Smooth muscle cell (in vitro differentiated cells): ENCODE data around the gene CNOT9. TPM values are rescaled to one million over a fixed set of nuclear protein-coding genes. Genes with fewer than 3 reads are reported as not detected.

Source experiments
- DNase-seq: peaks from one replicate; lab custom pipeline; 2025; ENCODE audit not compliant: unreplicated experiment; lab: John Stamatoyannopoulos, UW
- H2AFZ ChIP-seq: fragments of 200-600 bp; sonication (generic); 2 replicates; pipeline ENCODE4 v1.6.0; 2016; ENCODE audit warnings: antibody characterized with exemption, low read depth, mild to moderate bottlenecking
- H3F3A ChIP-seq: fragments of 200-600 bp; sonication (generic); 2 replicates; pipeline ENCODE4 v1.6.0; 2017; ENCODE audit warnings: antibody characterized with exemption, low read depth
- H3K27ac ChIP-seq: fragments of 200-600 bp; sonication (generic); 2 replicates; pipeline ENCODE4 v1.5.1; 2016; ENCODE audit warnings: low read depth, mild to moderate bottlenecking
- H3K27me3 ChIP-seq: fragments of 200-600 bp; sonication (generic); 2 replicates; pipeline ENCODE4 v1.6.1; 2016; ENCODE audit warnings: low read depth, mild to moderate bottlenecking
- H3K36me3 ChIP-seq: fragments of 200-600 bp; sonication (generic); 2 replicates; pipeline ENCODE4 v1.5.1; 2016; ENCODE audit warnings: low read depth
- H3K4me1 ChIP-seq: fragments of 200-600 bp; sonication (generic); 2 replicates; pipeline ENCODE4 v1.5.1; 2016; ENCODE audit warnings: low read depth
- H3K4me2 ChIP-seq: fragments of 200-600 bp; sonication (generic); 2 replicates; pipeline ENCODE4 v1.6.0; 2016; ENCODE audit warnings: mild to moderate bottlenecking
- H3K4me3 ChIP-seq: fragments of 200-600 bp; sonication (generic); 2 replicates; pipeline ENCODE4 v1.5.1; 2016; ENCODE audit warnings: mild to moderate bottlenecking
- H3K79me2 ChIP-seq: fragments of 200-600 bp; sonication (generic); 2 replicates; pipeline ENCODE4 v1.6.0; 2016; ENCODE audit warnings: low read depth, mild to moderate bottlenecking
- H3K9ac ChIP-seq: fragments of 200-600 bp; sonication (generic); 2 replicates; pipeline ENCODE4 v1.6.0; 2016; ENCODE audit warnings: low read depth
- H3K9me3 ChIP-seq: fragments of 200-600 bp; sonication (generic); replicated peaks from 2 replicates; pipeline ENCODE4 v1.5.1; 2016; ENCODE audit warnings: low read depth
- H4K20me1 ChIP-seq: fragments of 200-600 bp; sonication (generic); 2 replicates; pipeline ENCODE4 v1.6.0; 2016; ENCODE audit warnings: low read depth
- WGBS: methylation state at CpG from one replicate; pipeline ENCODE4 v1.1.7; 2016; ENCODE audit warnings: low lambda C conversion rate; 5-methylcytosine and 5-hydroxymethylcytosine counted together
- polyA plus RNA-seq: library from polyadenylated mRNA; unstranded; fragments of >200 nt; fragmentation: Nextera tagmentation; extraction: Ambion mirVana; gene quantifications from 2 replicates; pipeline ENCODE4 v1.2.1, GENCODE V29; 2016
- total RNA-seq: library from RNA; depleted of rRNA; stranded (reverse); fragments of >200 nt; gene quantifications from 2 replicates; pipeline ENCODE4 v1.2.3, GENCODE V29; 2014
- TF ChIP-seq, protein P1 (sequence below): fragments of 200-600 bp; sonication (generic); IDR thresholded peaks from 2 replicates; pipeline ENCODE4 v1.5.1; 2017; ENCODE audit warnings: borderline replicate concordance, mild to moderate bottlenecking, antibody characterized with exemption; ENCODE audit not compliant: insufficient read depth, poor library complexity, severe bottlenecking

Gene CNOT9
- total and polyA plus RNA-seq, 2 experiments from 2014 or later = 26.0 to 57.8 TPM

DNA sequence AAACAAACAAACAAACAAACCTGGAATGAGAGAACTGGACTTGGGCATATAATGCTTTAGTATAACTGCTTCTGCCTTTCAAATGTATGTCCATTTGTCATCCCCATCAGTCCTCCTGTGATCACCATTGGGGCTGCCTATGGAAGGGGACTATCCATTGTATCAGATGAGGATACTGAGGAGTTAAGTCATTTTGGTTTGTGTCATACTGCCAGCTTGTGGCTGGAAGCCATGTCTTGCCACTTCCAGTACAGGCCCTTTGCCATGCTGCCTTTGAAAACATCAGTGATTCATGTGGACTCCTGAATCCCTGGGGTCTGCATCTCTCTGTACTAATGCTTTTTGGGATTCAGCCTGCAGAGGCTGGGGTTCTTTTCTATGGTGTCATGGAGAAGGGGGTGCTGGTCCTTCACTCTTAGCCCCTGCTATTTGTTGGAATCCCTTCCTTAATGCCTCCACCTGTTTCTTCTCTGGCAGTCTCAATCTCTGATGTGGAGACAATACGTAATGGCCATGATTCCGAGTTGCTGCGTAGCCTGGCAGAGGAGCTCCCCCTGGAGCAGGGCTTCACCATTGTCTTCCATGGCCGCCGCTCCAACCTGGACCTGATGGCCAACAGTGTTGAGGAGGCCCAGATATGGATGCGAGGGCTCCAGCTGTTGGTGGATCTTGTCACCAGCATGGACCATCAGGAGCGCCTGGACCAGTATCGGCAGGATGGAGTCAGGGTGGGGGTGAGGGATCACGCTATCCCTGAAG lies 49.6 kb downstream of the CNOT9 start:
- no peak overlapping the region for H2AFZ ChIP-seq
- WGBS = 89% methylated on average over 9 of the region's 9 CpGs

DNA sequence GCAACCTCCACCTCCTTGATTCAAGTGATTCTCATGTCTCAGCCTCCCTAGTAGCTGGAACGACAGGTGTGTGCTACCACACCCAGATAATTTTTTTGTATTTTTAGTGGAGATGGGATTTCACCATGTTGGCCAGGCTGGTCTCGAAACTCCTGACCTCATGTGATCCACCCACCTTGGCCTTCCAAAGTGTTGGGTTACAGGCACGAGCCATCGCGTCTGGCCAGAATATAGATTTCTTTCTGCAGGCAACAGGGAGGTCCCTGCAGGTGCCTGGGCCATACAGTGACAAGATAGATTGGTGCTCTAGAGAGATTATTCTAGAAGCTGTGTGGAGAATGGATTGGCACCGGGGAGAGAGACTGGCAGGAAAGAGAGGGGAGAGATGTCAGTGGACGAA lies 52.4 kb downstream of the CNOT9 start:
- 81% methylated on average over 7 of the region's 7 CpGs for WGBS
- no peak overlapping the region for H2AFZ ChIP-seq
- H3K27ac ChIP-seq = no peak overlapping the region
- no peak overlapping the region for H3K9ac ChIP-seq
- no peaks in the 10 kb centered on the region for H3K9me3 ChIP-seq
- no peaks in the 10 kb centered on the region for H3K36me3 ChIP-seq
- DNase-seq = no peak
- no peak overlapping the region for H3K4me3 ChIP-seq
- H3K27me3 ChIP-seq = no peaks in the 10 kb centered on the region
- H3K4me1 ChIP-seq = no peaks in the 10 kb centered on the region
- H3K79me2 ChIP-seq = no peaks in the 10 kb centered on the region
- TF ChIP-seq, protein P1, sequence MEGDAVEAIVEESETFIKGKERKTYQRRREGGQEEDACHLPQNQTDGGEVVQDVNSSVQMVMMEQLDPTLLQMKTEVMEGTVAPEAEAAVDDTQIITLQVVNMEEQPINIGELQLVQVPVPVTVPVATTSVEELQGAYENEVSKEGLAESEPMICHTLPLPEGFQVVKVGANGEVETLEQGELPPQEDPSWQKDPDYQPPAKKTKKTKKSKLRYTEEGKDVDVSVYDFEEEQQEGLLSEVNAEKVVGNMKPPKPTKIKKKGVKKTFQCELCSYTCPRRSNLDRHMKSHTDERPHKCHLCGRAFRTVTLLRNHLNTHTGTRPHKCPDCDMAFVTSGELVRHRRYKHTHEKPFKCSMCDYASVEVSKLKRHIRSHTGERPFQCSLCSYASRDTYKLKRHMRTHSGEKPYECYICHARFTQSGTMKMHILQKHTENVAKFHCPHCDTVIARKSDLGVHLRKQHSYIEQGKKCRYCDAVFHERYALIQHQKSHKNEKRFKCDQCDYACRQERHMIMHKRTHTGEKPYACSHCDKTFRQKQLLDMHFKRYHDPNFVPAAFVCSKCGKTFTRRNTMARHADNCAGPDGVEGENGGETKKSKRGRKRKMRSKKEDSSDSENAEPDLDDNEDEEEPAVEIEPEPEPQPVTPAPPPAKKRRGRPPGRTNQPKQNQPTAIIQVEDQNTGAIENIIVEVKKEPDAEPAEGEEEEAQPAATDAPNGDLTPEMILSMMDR = no peak
- no peaks in the 10 kb centered on the region for H3F3A ChIP-seq
- no peaks in the 10 kb centered on the region for H4K20me1 ChIP-seq
- H3K4me2 ChIP-seq = no peak overlapping the region

More for the DNA sequence above, 49.6 kb downstream of the CNOT9 start:
- H4K20me1 ChIP-seq = no peaks in the 10 kb centered on the region
- H3K9ac ChIP-seq = no peak overlapping the region
- no peaks in the 10 kb centered on the region for H3K36me3 ChIP-seq
- no peaks in the 10 kb centered on the region for H3K9me3 ChIP-seq
- no peak overlapping the region for H3K4me3 ChIP-seq
- TF ChIP-seq, protein P1 = no peak
- DNase-seq = no peak
- H3F3A ChIP-seq = no peaks in the 10 kb centered on the region
- no peaks in the 10 kb centered on the region for H3K4me1 ChIP-seq
- H3K4me2 ChIP-seq = no peak overlapping the region
- H3K27ac ChIP-seq = no peak overlapping the region
- H3K79me2 ChIP-seq = no peaks in the 10 kb centered on the region
- no peaks in the 10 kb centered on the region for H3K27me3 ChIP-seq

GRCh38 chr2:218622606-218623365 lies 54.1 kb downstream of the CNOT9 start:
- Histone ChIP-seq H3K4me2 (no peak overlapping the region), H3K4me1 (no peaks in the 10 kb centered on the region), H3K9ac (no peak overlapping the region), H3F3A (no peaks in the 10 kb centered on the region), H3K4me3 (no peak overlapping the region), H3K27me3 (no peaks in the 10 kb centered on the region), H3K9me3 (no peaks in the 10 kb centered on the region), H4K20me1 (no peaks in the 10 kb centered on the region), H3K27ac (no peak overlapping the region), H2AFZ (no peak overlapping the region), H3K36me3 (no peaks in the 10 kb centered on the region), H3K79me2 (no peaks in the 10 kb centered on the region)
- DNase-seq = no peak
- TF ChIP-seq, protein P1 = no peak
- WGBS = 87% methylated on average over 7 of the region's 7 CpGs

DNA sequence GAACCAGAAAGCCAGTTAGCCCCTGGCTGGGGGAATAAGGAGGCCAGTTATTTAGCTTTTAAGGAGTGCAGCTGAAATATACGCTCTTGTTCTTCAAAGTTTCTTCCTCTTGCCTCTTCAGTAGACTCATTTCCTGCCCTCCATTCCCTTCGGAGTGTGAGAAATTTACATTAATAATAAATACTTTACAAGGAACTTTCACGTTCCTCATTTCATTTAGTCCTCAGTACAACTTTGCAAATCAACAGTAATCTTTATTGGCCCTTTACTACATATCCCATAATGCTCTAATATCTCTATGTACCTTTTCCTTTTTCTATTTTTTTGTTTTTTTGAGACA lies 54.7 kb downstream of the CNOT9 start:
- no peak overlapping the region for H3K9ac ChIP-seq
- WGBS = 89% methylated on average over 3 of the region's 3 CpGs
- H3K4me2 ChIP-seq = no peak overlapping the region
- no peak overlapping the region for H3K4me3 ChIP-seq
- no peaks in the 10 kb centered on the region for H3K9me3 ChIP-seq
- H3K27ac ChIP-seq = no peak overlapping the region
- H3K4me1 ChIP-seq = no peaks in the 10 kb centered on the region
- H3K36me3 ChIP-seq = no peaks in the 10 kb centered on the region
- no peak for DNase-seq
- no peaks in the 10 kb centered on the region for H3K27me3 ChIP-seq
- no peak overlapping the region for H2AFZ ChIP-seq
- H3K79me2 ChIP-seq = no peaks in the 10 kb centered on the region
- H3F3A ChIP-seq = no peaks in the 10 kb centered on the region
- TF ChIP-seq, protein P1 = no peak
- no peaks in the 10 kb centered on the region for H4K20me1 ChIP-seq
